D721Med (cell line): ENCODE data around the gene ARHGAP8.
"Not testable (repeated sequence)": the region's sequence is repeated elsewhere in the genome, so short reads cannot be mapped to it uniquely, and the experiment has no call there.

Experiments
- DNase-seq: peaks from one replicate; pipeline ENCODE4 v3.0.0; 2011; ENCODE audit warnings: low spot score; ENCODE audit not compliant: insufficient read length
- FAIRE-seq: peaks from 2 replicates; lab custom pipeline; 2011; peaks lifted over from hg19 to GRCh38; lab: Jason Lieb, UNC
- CTCF ChIP-seq: IDR thresholded peaks from 2 replicates; pipeline ENCODE4 v1.5.1; 2012; ENCODE audit warnings: mild to moderate bottlenecking, control low read depth; ENCODE audit not compliant: insufficient read depth; ENCODE audit errors: missing control alignments

ARHGAP8 gene

GRCh38 chr22:44892803-44893730 lies 140.7 kb downstream of the ARHGAP8 start:
- DNase-seq, result no peak
- FAIRE-seq, result no peak
- TF ChIP-seq CTCF, result no peak

- FAIRE-seq (no peak), DNase-seq (no peak)
- no peak for TF ChIP-seq CTCF
Measured at GRCh38 chr22:44893731-44894080, 141.3 kb downstream of the ARHGAP8 start.

- FAIRE-seq (no peak), DNase-seq (no peak)
- no peak for TF ChIP-seq CTCF
Measured at GRCh38 chr22:44894321-44894720, 141.9 kb downstream of the ARHGAP8 start.

GRCh38 chr22:44894782-44895181 lies 142.4 kb downstream of the ARHGAP8 start:
- no peak for DNase-seq
- TF ChIP-seq CTCF, result no peak
- FAIRE-seq, result no peak

GRCh38 chr22:44895296-44896055 lies 143.1 kb downstream of the ARHGAP8 start:
- TF ChIP-seq CTCF, result no peak
- DNase-seq (no peak), FAIRE-seq (no peak)

- DNase-seq, result no peak
- FAIRE-seq, result no peak
- TF ChIP-seq CTCF, result no peak
Measured at GRCh38 chr22:44898236-44898635, 145.9 kb downstream of the ARHGAP8 start.

- TF ChIP-seq CTCF, result no peak
- DNase-seq (no peak), FAIRE-seq (no peak)
Measured at GRCh38 chr22:44901301-44901700, 148.9 kb downstream of the ARHGAP8 start.

- DNase-seq, FAIRE-seq: not testable (repeated sequence)
Measured at GRCh38 chr22:44903164-44903563, 150.8 kb downstream of the ARHGAP8 start.

- FAIRE-seq, DNase-seq: not testable (repeated sequence)
Measured at GRCh38 chr22:44904492-44905152, 152.2 kb downstream of the ARHGAP8 start.
